NCI-H748 (cell line): ENCODE results near the gene TIMM23.
A peak's percentile ranks its signal among the peaks of the same experiment; 100 is the strongest.
"Not testable (repeated sequence)": the region's sequence is repeated elsewhere in the genome, so short reads cannot be mapped to it uniquely, and the experiment has no call there.

Experiments used
- DNase-seq: peaks from one replicate; lab custom pipeline; 2025; ENCODE audit not compliant: unreplicated experiment; lab: John Stamatoyannopoulos, UW

The TIMM23 gene, protein sequence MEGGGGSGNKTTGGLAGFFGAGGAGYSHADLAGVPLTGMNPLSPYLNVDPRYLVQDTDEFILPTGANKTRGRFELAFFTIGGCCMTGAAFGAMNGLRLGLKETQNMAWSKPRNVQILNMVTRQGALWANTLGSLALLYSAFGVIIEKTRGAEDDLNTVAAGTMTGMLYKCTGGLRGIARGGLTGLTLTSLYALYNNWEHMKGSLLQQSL

DNA sequence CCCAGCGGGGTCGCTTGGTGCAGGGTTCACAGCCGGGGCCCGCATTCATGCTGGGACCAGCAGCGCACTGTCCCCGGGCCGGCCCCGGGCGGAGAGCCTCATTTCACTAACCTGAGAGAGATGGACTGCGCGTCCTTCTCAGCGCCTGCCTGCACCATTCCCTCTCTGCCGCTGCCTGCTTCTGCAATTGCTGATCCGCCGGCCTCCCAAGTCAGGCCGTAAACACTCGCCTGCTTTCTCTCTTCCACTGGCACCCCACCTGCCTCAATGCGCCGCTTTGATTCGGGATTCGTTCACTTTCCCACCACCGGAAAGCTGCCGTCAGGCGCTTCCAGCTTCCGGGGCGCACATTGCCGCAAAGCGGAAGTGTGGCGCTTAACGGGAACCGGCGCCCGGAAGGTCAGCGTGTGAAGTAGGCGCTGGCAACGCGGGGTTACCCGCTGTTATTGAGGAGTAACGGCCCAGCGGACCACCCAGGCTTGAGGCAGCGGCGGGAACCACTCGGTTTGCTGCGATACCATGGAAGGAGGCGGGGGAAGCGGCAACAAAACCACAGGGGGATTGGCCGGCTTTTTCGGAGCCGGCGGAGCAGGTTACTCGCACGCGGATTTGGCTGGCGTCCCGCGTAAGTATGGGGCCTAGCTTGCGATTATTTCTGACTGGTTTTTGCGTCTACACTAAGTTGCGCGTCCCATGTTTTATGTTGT lies at the start of gene TIMM23:
Gene TIMM23 (plus strand): TSS at position 384 of the 707 bp plus-strand sequence. CDS start 136 bp downstream, at position 520.
- peak; percentile 85 for DNase-seq

DNA sequence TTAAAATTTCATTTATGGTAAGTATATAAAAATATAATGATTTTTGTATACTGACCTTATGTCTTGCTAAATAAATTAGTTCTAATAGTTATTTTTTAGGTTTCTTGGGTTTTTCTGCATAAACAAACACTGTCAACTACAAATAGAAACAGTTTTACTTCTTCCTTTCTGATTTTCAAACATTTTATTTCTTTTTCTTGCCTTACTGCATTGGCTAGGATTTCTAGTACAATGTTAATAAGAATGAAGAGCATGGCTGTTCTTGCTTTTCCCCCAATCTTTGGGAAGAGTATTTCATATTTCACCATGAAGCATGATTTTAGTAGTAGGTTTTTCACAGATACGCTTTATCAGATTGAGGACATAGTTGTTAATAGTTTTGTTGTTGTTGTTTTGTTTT lies 45.5 kb upstream of the TIMM23 start:
- DNase-seq = not testable (repeated sequence)

- not testable (repeated sequence) for DNase-seq
These were observed 41.0 kb upstream of the TIMM23 start for GRCh38 chr10:45931305-45931704.

- DNase-seq = not testable (repeated sequence)
These were observed 37.5 kb upstream of the TIMM23 start for GRCh38 chr10:45934788-45935187.

DNA sequence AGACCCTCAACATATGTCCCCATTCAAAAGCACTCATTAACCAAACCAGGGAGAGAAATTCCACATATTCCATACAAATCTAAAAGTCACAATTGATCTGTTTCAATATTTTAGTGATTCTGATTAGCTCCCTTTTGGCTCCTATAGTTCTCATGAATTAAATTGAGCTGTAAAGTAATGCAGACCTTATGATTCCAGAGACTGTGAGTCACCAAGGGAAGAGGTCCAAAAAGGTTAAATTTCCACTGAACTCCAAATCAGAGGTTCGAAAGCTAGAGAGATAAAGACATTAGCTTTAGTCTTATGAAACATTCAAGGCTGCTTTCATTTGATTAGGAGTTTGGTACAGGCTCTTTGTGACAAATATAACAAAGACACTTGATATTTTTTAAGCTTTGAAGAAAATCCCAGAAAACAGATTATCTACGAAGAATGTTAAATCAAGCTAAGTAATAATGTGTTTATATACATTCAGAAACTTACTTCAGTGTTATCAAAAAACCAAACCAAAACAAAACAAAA lies 33.1 kb upstream of the TIMM23 start:
- not testable (repeated sequence) for DNase-seq

DNA sequence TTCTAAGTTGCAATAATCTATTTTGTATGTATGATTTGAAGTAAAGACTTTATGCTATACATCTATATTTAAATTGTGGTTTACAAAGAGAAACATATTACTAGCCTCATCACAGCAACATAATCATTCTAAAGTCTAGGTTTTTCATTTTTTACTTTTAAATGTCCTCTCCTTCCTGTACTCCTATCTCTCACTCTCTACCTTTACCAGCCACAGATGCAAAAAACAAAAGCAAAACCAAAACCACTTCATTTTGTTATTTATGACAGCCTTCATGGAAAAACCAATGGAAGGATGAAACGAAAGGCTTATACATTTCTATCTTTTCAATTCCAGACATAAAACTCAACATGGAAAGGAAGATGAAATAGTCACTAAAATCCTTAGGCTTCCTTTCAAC lies 31.1 kb upstream of the TIMM23 start:
- not testable (repeated sequence) for DNase-seq

GRCh38 chr10:45945476-45945875 lies 26.8 kb upstream of the TIMM23 start:
- not testable (repeated sequence) for DNase-seq

- not testable (repeated sequence) for DNase-seq
These were observed 24.9 kb upstream of the TIMM23 start for GRCh38 chr10:45947363-45947762.

GRCh38 chr10:45948801-45949200 lies 23.5 kb upstream of the TIMM23 start:
- DNase-seq = not testable (repeated sequence)

DNA sequence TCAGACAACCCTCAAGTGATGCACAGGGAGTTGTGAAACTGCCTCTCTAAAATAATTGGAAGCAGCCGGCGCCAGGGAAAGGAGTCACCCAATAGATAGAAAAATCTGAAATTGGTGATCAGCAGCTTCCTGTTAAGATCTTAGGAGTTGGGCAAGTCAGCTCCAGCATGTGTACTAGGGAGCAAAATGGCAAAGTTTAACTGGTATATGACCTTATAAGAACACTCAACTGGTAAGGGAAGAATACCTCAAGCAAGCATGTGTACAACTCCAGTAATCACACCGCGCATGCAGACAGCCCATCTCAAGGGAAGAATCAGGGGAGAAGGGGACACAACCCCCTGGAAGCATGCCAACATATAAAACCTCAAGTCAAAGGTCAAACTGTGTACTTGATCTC lies 17.9 kb upstream of the TIMM23 start:
- DNase-seq = not testable (repeated sequence)

DNA sequence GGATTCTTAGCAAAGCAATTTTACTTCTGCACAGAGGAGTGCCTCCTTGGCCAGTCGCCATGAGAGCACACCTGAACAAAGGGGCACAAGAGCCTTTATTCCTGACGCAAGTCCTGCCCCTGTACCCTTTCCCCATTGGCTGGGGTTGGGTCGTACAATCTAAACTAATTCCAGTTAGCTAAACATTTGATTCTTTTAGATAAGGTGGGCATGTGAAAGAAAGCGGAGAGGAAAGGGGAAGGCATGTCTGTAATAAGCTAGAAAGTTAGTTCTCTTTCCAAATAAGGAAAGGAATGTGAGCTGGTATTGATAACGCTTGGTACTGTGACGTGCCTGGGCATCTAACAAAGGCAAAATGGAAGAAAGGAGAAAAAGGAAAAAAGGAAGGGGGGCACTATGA lies 15.7 kb upstream of the TIMM23 start:
- not testable (repeated sequence) for DNase-seq

DNA sequence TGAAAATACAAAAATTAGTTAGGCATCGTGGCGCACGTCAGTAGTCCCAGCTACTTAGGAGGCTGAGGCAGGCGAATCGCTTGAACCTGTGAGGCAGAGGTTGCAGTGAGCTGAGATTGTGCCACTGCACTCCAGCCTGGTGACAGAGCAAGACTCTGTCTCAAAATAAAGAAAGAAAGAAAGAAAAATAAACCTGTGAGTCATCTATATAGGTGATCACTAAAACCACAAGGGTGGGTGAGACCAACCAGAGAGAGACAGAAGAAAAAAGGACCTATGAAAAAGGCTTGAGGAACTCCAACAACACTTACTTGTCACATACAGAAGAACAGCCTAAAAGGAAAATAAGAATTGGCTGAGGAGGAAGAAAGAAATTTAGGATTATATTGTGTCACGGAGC lies 14.4 kb upstream of the TIMM23 start:
- DNase-seq = not testable (repeated sequence)

DNA sequence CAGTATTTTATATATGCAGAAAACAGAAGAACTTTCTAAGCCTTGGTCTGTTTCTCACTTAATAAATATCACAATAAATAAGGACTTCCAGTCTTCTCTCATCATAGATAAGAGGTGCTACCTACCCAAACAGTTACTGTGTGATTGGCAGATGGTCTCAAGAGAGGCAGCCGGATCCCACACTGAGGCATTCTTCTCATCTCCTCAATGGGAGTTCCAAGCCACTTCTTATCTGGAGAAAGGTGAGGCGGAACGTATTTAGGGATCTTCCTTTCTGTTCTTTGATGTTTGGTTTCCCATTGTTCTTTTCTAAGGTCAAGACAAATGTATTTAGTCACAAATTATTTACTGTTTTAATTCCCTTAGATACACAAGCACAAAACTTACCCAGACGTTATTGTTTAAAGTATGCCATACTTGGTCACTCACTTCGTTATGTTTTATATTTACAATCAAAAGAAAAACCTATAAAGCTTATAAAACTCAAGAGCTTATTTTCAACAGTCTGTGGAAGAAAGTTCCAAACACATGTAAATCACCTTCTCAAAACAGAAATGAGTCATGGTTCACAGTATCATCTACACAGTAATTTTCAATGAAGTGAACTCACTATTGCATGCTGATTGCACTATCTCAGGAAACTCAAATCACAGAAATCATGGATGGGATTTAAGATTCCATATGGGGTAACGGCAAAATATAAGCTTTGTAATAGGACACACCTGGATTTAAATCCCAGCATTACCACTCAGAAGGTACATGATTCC lies 9.4 kb upstream of the TIMM23 start:
- DNase-seq = not testable (repeated sequence)

DNA sequence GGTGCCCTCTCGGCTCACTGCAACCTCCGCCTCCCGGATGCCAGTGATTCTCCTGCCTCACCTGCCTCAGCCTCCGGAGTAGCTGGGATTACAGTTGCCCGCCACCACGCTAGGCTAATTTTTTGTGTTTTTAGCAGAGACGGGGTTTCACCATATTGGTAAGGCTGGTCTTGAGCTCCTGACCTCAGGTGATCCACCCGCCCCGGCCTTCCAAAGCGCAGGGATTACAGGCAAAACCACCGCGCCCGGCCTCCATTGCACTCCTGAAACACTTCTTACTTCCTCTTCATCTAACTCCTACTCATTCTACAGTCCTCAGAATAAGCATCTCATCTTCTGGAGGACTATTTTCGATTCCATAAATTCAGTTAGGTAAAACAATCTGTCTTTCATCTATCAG lies 1.3 kb upstream of the TIMM23 start:
- DNase-seq = not testable (repeated sequence)

- DNase-seq = not testable (repeated sequence)
These were observed 565 bp upstream of the TIMM23 start for GRCh38 chr10:45971742-45972105.

DNA sequence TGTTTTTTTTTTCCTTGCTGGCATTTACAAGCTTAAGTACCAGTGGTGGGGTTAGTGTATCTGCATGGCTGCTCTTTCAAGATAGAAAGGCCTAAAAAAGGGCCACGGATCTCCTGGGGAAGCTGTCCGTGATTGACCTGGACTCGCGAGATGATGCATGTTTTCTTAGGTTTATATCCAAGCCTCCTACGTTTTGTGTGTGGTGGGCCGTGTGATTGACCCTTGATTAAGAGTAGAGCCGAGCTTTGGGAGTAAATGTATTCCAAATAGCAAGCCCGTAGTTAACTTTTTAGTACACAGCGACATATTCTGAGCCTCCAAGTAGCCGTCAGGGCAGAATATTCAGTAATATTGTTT lies 502 bp downstream of the TIMM23 start:
- not testable (repeated sequence) for DNase-seq

GRCh38 chr10:45974041-45974440 lies 1.8 kb downstream of the TIMM23 start:
- DNase-seq = not testable (repeated sequence)

- DNase-seq = not testable (repeated sequence)
These were observed 6.3 kb downstream of the TIMM23 start for GRCh38 chr10:45978554-45978953.

- not testable (repeated sequence) for DNase-seq
These were observed 9.1 kb downstream of the TIMM23 start for GRCh38 chr10:45981367-45981766.

DNA sequence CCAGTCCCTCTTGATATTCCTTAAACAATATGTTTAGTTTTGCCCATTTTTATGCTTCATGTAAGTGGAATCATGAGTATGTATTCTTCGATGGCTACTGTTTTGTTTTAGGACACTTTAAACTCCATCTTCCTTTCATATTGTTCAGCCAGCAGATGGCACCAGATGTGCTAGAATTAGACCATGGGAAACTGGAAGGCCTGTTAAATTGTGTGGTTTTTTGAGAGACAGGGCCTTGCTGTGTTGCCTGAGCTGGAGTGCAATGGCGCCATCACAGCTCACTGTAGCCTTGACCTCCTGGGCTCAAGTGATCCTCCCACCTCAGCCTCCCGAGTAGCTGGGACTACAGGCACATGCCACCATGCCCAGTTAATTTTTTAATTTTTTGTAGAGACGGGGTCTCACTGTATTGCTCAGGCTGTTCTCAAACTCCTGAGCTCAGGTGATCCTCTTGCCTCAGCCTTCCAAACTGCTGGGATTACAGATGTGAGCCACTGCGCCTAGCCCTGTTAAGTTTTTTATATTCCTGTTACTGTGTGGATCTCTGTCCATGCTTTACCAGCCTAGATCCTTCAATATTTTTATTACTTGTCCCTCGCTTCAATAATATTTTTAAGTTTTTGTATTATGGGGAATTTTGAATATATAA lies 11.4 kb downstream of the TIMM23 start:
- DNase-seq = peak; percentile 10

DNA sequence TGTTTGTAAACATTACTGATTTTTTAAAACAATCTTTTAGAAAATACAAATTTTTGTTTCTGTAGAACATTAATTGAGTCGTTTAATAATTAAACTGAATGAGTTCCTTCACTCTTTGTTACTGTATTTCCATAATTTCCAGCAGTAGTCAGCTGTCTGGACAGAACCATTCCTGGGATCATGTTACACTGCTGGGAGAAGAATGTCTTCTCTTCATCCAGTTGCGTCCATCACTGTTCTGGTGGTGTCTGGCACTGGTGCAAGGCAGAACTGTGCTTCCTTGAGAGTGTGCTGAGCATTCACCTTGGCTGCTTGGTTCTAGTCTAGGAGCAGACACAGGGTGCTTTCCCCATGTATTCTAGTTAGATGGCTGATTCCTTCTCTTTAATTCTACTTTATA lies 12.2 kb downstream of the TIMM23 start:
- DNase-seq = not testable (repeated sequence)
